DMS 273 treated with DMSO at 0.1 percent for 48 hours (cell line): ENCODE results near the gene ELOA2.
"Not testable (repeated sequence)": the region's sequence is repeated elsewhere in the genome, so short reads cannot be mapped to it uniquely, and the experiment has no call there.

Source experiments
- DNase-seq: peaks from one replicate; lab custom pipeline; 2025; lab: John Stamatoyannopoulos, UW

Gene ELOA2

DNA sequence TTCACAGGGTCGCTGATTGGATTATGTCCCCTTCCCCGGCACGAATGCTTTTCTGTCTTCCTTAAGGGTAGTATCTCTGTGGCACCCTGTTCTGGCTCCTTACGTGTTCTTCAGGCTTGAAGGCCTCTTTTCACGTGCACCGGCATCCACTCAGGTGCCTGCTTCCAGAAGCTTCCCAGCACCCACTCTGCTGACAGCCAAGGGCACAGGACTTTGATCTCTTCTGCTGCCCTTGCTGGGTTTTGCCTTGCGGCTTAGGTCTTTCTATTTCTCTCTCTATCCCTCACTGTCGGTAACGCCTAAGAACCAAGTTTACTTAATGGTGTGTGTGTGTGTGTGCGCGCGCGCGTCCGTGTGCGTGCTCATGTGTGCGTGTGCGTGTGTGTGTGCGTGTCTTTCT, 14.7 kb downstream of the ELOA2 start:
- DNase-seq = not testable (repeated sequence)

DNA sequence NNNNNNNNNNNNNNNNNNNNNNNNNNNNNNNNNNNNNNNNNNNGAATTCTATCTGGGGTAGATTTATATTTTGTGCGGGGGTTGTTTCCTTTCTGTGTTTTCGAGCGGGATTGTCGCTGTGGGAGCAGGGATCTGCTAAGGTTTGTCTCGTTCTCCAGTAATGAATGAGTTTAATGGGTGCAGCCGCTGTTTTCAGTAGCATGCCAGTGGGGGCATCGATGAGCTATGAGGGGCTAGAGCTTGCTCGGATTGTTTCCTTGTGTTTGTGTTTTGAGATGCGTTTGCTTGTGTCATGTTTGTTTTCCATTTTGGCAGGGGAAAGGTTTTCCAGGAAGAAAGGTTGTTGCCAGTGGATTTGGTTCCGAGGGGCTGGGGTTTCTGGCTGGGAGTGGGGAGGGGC, 15.6 kb downstream of the ELOA2 start:
- DNase-seq = not testable (repeated sequence)
